ENCODE data around the gene SIX3.

SIX3 gene

DNA sequence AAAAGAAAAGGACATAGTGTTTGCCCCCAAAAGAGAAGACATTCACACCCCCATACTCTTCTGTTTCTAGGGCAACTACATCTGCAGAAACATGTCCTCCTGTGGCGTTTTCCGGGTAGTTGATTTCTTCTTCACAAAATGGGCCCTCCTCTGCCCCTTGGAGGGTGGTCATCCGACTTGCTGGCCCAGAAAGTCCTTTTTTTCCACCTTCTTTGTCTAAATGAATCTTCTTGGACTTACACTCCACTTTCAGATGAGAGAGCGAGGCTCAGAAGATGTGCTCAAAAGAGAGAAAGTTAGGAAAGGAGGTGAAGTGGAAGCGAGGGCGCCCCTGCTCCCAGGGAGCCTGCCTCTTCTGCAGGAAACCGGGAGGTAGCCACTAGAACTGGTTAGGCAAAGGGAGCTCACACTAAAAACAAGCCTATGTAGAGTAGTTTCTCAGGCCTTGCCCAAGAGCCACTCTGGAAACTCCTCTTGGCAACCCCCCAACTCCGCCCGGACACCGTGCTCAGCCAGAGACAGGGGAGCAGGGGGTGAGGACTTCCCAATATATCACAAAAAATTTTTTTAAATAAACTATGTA, 10.2 kb upstream of the SIX3 start:
- no peak for DNase-seq (ENCODE audit: low spot score)

DNA sequence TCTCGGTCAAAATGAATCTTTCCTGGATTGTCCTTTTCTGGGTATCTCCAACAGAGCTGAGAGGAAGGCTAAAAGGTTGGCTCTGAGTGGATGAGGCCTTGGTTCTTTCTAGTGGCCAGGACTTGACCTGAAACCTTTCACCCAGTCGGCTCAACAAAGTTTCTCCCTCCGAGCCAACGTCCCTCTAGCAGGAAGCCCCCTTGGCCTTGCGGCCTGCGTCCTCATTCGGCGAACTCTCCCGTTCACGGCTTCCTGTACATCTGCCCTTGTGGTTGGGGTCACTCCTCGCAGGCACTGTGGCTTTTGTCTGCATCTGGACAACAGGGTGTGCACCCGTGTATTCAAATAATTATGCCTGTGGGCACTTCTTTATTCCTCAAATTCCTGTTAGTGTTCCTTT, 9.4 kb upstream of the SIX3 start:
- DNase-seq (ENCODE audit: low spot score), result no peak

DNA sequence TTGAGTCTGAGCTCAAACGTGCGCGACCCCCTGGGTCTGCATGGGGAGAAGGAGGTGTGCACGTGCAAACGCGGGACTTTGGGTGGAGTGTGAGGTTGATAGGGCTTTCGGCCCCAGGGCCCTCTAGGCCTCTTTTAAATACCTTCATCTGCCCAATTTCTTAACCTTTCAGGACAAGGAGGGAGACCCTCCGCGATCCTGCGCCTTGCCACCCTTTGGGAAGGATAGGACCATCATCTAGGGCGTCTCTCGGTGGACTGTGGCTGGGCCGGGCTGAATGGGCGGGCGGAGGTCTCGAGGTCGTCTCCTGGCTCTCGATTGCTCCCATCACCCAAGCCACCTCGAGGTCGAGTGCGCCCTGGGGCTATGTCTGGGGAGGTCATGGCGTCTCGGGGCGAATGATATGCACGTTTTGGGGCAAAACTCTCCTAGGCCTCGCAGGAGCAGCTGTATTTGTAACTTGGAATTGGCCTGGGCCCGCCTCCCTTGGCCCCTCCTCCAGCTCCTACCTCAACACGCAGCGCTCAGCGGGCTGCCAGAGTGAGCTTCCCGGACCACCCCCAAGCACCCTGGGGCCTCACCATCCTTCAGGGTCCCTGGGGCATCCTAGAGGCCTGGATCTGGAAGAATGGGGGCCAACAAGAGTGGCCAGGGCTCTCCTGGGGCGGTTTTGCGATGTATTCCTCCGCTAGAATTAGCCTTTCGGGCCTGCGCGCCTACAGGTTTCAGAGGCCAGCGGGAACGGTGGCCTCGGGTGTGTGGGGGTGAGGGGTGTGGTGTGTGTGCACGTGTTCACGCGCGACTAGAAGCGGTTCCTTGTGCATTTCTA, 8.7 kb upstream of the SIX3 start:
- no peak for DNase-seq (ENCODE audit: low spot score)

DNA sequence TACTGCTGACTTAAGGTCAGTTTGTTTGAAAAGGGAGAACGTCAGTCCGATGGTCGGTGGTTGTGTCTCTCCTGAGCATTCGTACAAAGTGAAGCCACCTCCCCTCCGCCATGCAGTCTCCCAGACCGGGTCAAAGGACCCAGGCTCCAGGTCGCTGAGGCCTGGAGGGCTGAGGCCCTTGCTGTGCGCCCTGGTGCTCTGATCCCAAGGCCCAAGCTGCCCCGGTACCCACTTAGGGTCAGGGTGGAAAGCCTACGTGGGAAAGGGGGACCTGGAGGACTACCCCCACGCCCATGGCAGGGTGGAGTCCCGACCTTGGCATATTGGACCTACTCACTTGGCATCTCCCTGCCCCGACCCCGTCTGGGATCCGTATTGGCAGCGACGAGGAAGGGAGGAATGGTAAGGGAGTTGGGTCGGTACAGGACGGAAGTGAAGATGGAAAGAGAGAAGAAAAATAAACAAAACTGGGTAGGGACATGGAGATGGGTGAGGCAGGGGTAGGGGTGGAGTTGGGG, 8.0 kb upstream of the SIX3 start:
- no peak for DNase-seq (ENCODE audit: low spot score)

DNA sequence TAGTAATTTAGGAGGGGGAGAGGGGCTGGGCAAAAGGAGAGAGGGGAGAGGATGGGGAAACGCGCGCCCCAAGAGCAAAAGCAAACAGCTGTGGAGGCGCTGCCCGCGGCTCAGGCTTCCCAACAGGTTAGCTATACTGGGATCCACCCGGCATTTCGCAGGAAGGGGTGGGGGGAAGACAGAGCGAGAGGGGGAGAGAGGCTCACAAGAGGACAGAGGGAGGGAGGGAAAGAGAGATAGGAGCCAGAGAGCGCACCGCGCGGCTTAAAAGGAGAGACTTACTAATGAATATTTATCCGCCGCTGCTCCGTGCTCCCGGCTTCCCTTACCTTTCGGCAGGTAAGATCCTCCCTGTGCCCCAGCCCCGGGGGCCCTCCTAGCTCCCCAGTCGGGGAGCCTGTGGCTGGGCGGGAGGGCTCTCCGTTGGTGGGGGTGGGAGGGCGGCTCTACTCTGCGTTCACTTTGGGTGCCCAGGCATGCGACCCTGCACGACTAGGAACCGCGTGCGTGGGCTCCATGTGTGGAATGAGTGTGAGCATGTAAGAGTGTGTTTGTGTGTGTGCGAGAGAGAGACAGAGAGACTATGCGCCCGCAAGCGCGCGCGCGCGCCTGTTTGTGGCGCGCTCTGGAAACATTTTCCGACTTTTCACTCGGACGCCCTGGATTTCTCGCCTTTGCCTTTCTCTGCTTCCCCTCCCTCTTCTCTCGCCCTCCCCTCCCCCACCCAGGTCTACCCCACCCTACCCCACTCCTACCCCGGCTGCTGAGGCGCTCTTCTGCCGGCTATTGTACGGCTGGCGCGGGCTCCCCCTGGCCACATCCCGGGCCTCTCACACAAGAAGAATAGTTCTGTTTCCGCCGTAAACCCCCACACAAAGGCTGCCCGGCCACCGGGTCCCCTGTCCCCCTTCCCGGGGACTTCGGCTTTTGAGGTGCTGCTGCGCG, 7.2 kb upstream of the SIX3 start:
- DNase-seq (ENCODE audit: low spot score), result no peak

DNA sequence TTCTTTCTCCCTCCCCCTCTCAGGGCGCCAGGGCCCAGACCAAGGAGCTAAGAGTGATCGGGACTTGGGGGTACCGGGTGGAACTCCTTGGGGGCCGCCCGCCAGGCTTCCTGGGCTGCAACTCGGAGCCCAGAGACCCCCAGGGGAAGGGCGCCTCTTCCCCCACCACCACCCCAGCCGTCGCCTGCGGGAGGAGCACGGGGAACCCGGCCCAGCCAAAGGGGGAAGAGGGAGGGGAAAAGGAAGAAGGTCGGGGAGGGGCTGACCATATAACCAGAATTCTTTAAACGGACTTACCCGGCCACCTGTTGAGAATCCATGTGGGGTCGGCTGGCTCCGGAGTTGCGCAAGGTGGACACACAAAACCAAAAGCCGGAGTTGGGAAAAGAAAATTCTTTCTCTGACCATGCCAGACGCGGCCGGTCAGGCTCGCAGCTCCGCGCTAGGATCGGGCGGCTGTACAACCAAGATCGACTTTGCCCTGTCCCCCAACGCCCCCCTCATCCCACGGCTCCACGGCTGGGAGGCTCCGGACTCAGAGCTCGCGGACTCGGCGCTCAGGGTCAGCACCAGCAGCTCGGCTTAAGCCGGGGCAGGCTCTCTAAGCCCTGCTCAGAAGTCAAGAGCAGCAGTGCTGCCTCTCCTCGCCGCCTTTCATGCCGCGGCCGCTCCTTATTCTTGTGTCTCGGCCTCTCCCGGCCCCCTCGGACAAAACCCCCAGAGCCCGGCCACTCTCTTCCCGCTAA, 6.3 kb upstream of the SIX3 start:
- no peak for DNase-seq (ENCODE audit: low spot score)

DNA sequence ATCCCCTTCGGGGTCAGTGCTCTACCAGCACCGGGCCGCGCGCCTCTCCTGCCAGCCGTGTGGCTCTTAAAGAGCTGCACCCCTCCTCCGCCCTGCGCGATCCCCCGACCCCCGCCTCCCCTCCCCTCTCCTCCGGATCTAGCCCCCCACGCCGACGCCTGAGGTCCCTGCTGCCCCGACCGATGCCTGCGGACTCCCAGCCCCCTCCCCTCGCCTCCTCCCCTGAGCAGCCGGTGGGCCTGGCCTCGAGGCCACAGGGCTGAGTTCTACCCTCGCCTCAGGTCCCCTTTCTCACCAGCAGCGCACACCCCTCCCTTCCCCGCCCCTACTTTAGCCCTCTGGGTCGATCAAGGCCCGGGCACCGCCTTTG, 5.8 kb upstream of the SIX3 start:
- DNase-seq (ENCODE audit: low spot score), result no peak

DNA sequence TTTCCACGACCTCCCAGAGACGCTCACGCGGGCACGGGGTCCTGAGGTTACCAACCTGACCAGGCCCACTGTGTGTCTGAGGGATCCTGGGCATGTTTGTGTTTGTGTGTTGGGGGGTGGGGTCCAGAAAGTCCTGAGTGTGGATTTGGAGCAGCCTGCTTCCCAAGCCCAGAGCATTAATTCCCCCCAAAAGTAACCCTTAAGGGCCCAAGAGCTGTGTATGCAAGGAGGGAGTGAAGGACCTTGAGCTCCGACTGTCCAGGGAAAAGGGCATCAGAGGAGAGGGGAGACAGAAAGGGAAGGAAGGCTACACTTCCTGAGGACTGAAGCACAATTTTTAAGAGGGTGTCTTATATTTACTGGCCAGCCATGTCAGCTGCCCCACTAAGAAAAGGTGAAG, 5.2 kb upstream of the SIX3 start:
- DNase-seq (ENCODE audit: low spot score), result no peak

DNA sequence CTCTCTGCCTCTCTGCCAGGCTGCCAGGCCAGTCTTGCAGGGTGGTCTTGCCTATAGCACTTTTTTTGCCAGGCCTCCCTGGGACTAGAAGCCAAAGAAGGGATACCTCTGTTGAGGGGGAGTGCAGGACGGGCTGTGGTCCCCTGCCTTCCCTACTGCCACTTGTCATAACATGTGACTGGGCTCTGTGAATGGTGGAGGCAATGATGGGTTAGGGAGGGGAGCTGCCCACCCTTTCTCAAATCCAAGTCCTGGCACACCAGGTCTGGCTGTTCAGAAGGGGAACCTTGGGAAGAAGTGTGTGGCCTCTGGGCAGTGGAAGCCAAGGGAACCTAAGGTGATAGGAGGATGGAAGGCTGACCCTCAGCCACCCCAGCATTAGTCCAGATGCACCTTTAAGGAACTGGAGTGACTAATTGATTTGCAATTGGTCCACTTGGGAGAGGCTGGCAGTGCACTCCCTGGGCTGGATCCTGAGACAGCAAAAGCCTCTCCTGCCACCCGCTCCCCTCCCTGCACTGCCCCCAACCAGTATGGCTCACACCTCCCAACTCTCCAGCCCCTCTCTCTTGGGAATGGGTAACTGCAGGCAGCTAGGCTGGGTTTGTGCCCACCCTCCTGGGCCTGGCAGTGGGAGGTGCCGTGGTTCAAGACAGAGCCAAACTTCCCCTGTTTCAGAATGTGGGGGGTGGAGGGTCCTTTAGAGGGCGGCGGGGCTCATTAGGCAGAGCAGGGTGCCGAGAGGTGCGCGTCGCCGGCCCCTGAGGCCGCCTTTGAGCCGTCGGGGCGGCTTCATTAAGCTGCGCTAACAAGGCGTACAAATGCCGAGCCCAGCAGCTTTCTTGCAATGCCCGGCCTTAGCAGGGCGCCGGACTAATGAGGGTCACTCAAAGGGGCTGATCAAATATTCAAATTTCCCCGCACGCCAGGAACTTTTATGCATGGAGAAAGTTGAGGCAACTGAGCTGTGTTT, 4.5 kb upstream of the SIX3 start:
- no peak for DNase-seq (ENCODE audit: low spot score)

DNA sequence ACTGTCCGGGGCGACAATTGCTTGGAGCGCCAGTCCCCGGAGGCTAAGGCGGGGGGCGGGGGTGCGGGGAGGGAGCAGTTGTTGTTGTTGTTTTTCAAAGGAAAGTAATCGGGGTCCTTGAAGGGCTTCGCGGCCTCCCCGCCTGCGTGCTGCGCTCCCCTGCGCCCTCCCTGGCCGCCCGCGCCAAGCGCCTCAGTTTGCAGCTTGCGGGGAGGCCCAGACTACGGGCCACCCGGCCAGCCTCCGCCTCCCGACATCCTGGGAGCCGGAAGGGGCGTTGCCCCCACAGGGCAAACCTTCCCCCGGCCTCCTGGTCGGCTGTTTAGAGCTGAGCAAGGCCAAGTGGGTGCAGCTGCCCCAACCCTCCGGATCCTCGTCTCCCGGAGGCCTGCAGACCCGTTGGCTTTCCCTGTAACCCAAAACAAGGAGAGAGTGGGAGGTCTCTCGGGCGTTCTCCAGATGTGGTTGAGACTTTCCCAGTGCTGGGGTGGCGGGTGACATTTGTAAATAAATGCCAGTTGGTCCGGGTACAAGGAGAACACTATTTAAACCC, 3.7 kb upstream of the SIX3 start:
- peak; percentile 76 for DNase-seq (ENCODE audit: low spot score)

DNA sequence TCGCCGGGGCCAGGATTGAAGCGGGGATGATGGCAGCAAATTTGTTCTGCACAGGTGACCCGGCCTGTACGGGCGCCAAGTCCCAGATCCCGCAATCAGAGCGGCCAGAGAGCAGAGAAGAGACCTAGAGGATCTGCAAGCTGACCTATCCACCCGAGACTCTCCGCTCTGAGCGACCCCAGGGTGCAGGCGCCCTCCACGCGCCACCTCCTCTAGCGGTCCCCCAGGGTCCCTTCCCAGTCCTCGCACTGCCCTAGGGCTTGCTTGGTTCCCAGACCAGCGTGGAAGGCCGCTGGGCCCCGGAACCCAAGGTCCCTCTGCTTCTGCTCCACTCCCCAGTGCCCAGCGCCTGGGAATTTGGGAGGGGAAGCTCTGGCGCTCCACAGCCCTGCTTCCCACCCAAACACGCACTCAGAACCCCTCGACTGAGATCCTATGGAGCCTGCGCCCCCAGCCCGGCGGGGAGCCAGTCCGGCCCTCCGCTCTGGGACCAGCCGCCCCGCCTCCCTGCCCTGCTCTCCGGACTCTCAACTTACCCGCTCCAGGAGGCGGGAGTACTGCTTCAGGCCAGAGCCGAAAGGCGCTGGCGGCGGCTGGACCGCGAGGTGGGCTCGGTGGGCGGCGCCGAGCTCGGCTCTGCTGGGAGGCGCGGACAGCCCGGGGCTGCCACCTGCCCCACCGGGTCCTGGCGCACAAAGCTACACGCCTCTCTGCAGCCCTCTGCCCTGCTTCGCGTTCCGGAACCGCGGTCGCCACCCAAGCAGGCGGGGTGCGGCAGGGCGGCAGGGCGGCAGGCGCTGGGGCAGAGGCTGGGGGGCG, 3.0 kb upstream of the SIX3 start:
- no peak for DNase-seq (ENCODE audit: low spot score)

DNA sequence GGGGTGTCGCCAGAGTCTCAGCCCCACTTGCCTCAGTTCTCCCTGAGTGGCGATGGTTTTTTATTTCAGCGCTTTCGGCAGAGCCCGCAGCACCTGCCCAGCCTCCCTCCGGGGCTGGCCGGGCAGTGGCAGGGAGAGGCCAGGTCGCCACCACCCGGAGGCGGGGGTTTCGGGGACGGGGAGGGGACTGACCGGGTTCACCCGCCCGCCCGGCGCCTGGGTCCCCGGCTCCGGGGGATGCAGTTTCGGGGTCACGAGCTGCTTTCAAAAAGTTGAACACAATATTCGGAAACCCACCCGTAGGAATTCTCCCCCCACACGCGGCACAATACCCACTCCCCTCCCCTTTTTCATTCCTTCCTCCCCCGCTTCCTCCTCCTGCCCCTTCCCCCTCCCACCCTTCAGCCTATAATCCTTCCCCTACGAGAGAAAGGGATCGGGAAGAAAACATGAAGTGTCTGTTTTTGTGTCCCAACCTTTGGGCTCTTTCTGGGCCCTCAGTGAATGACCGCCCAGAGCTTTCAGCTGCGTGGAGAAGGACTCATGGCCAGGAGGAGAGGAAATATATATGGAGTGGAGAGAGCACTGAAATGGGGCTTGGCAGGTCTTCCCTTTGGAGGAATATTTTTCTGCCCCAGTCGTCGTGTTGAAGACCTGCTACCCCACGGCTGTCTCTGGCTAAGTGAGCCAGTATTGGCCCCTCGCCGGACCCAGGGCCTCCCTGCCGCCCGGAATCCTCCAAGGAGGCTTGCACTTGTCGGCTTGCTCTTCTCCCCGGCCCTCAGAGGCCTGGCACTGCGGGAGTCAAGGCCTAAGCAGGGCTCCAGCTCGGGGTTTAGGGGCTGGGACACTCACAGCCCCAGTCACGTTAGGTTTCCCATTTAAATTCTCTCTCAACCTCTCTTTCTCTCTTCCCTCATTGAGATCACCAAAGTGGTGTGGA, 2.1 kb upstream of the SIX3 start:
- no peak for DNase-seq (ENCODE audit: low spot score)

DNA sequence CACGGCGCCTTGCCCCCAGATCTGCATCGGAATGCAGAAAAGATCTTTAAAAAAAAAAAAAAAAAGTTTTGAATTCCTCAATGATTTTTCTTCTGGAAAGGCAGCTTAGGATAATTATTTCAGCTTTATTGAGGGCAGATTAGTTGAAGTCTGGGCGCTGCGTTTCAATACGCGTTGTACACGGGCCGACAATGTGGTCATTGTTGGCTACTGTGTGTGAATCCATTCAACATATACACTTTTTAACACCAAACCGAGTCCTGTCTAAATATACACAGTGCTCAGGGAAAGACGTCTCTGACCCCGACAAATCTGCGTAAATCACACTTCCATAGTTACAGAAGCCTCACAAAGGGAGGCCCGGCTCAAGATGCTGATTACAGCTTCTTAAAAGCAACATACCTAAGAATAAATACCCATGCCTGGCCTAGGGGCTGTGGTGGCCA, 1.4 kb upstream of the SIX3 start:
- no peak for DNase-seq (ENCODE audit: low spot score)

DNA sequence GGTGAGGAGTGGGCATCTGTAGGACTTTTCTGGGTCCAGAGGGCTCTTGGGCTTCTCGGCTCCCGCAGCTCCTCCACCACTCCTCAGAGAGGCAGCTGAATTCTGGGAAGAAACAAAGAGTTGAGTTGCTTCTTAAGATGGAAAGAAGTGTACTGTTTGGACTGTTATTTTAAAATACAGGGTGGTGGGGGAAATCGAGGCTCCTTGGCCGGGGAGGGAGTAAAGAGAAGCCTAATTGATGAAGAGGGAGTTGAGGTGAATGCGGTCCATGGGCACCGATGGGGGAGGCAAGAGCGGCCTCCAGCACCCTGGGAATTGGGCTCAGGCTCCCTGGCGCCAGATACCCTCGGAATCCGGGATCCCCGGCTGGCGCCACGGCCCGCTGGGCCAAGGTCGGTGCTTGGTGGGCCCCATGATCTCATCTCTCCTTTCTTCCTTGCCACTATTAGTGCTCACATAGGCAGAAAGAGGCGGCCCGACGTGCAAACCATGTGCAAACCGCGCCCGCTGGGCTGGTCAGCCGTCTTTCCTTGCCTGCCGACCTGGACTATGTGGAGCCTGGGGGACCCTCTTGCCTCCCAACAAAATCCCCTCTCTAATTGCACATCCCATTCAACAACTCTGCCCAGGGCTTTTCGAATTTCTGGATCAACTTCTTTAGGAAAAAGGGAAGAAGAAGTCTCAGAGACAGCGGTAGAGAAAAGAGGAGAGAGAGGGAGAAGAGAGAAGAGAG, 604 bp upstream of the SIX3 start:
- DNase-seq (ENCODE audit: low spot score), result no peak

DNA sequence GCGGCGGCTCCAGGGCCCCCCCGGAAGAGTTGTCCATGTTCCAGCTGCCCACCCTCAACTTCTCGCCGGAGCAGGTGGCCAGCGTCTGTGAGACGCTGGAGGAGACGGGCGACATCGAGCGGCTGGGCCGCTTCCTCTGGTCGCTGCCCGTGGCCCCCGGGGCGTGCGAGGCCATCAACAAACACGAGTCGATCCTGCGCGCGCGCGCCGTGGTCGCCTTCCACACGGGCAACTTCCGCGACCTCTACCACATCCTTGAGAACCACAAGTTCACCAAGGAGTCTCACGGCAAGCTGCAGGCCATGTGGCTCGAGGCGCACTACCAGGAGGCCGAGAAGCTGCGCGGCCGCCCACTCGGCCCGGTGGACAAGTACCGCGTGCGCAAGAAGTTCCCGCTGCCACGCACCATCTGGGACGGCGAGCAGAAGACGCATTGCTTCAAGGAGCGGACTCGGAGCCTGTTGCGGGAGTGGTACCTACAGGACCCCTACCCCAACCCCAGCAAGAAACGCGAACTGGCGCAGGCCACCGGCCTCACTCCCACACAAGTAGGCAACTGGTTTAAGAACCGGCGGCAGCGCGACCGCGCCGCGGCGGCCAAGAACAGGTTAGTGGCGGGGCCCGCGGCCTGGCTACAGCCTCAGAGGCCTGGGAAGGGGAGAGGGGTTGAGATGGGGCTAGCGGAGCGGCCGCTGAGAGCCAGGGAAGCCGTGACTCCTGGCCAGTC, 965 bp downstream of the SIX3 start:
- DNase-seq (ENCODE audit: low spot score), result no peak

DNA sequence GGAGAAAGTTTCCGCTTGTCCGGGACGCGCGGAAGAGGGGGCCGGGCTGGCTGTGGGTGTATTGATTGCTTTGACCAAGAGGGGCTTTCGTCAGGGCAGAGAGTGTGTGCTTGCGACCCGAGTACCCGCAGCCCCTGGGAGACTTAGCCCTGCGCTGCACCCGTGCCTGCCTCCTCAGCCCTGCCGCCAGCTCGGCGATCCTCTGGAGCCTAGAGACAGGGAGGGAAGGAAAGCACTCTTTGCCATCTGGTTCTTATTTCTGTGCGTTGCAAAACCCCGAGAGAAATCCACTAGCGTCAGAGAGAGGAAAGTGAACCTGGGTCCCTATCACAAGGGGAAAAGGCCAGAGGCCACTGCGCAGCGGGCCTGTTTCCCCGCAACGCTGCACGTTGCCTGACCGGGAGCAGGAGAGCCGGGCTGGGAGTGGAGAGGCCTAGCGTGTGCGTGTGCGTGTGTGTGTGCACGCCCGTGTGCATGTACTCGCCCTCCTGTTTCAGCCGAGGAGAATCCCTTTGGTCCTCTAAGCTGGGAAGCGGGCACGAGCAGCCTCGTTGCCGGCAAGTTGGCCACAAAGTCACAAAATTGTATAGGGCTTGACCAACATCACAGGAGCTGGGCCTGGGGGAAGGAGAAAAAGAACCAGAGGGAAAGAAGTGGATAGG, 1.7 kb downstream of the SIX3 start:
- DNase-seq (ENCODE audit: low spot score), result no peak

All from HuH-7.5 (cell line).